ENCODE data around the gene MMP11. TPM values are rescaled to one million over a fixed set of nuclear protein-coding genes. Genes with fewer than 3 reads are reported as not detected.

Gene MMP11
- polyA plus RNA-seq, 1 donor from 2014 or later = 9.3 TPM

DNA sequence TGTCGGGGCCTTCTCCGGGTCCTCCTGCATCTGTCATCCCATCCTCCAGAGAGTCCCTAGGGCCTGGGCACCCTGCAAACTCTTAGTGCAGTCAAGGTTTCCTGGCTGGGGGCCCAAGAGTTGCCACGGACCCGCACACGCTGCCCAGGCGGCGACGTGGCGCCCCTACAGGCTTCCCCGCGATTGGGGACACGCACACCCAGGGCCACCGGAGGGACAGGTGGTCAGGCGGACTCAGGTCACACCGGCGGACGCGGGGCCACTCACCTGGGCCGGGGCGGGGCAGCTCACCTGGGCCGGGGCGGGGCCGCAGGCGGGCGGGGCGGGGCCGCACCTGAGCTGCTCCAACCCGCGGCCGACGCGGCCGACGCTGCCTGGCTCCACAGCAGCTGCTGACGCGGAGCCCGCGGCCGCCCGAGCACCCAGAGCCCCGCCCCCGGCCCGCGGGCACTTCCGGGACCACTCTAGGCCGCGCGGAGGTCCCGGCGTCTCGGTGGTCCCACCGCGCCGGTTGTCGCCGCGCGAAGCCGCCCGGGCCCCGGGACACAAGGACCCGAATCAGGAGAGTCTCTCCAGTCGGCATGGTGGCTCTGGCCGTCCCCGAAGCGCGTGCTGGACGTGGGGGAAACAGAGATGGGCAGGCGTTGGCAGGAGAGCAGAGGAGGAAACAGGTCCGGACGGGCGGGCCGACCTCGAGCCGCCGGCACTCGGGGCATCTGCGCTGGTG is 21.8 kb upstream of the MMP11 start, which contains the start of gene ZNF70:
Gene ZNF70, minus strand, starts transcription at position 399 of the 727 bp plus-strand sequence. CDS start 5,972 bp downstream, outside the sequence.
- Histone ChIP-seq H3K4me2 (ENCODE audit: low read length) (peak within 1 kb of the TSS; percentile 87), H3F3A (ENCODE audit: insufficient read depth, low read length, poor library complexity, severe bottlenecking) (no peaks in the 10 kb centered on the region), H3K27me3 (ENCODE audit: insufficient read depth, low read depth, low read length) (no peaks in the 10 kb centered on the region), H3K9me3 (ENCODE audit: low read length) (no peaks in the 10 kb centered on the region), H3K9me2 (ENCODE audit: insufficient read depth, low read length) (no peaks in the 10 kb centered on the region), H2AFZ (ENCODE audit: low read depth, low read length) (peak within 1 kb of the TSS; percentile 98), H3K4me3 (ENCODE audit: low read length) (peak within 1 kb of the TSS; percentile 88), H3K36me3 (ENCODE audit: insufficient read depth, low read length) (no peaks in the 10 kb centered on the region), H4K20me1 (ENCODE audit: insufficient read depth) (no peaks in the 10 kb centered on the region), H3K9ac (ENCODE audit: low read length) (peak within 1 kb of the TSS; percentile 90), H3K27ac (ENCODE audit: low read length) (peak within 1 kb of the TSS; percentile 77), H3K79me2 (replicated peaks; ENCODE audit: insufficient read depth, low read length) (peaks cover 6% of the 10 kb centered on the region)
- no peak for TF ChIP-seq EZH2 (IDR thresholded peaks at IDR 0.05; ENCODE audit: borderline replicate concordance, insufficient read depth, low read length, poor library complexity, severe bottlenecking)
- TF ChIP-seq MXI1 (conservative IDR thresholded peaks at IDR 0.05; ENCODE audit: poor library complexity, severe bottlenecking) = peak; percentile 76
- peak; percentile 51 for TF ChIP-seq CTCF (IDR thresholded peaks at IDR 0.05; ENCODE audit: poor library complexity, severe bottlenecking)
- peak; percentile 26 for TF ChIP-seq SMC3 (conservative IDR thresholded peaks at IDR 0.05; ENCODE audit: poor library complexity)
- peak; percentile 82 for TF ChIP-seq POLR2AphosphoS5 (IDR thresholded peaks at IDR 0.05)
- TF ChIP-seq EP300 (conservative IDR thresholded peaks at IDR 0.05; ENCODE audit: poor library complexity, severe bottlenecking) = peak; percentile 48
- TF ChIP-seq RAD21 (conservative IDR thresholded peaks at IDR 0.05) = no peak
- peak; percentile 83 for TF ChIP-seq TAF1 (IDR thresholded peaks at IDR 0.05; ENCODE audit: low read depth)
- peak; percentile 87 for TF ChIP-seq REST (IDR thresholded peaks at IDR 0.05; ENCODE audit: borderline replicate concordance)

DNA sequence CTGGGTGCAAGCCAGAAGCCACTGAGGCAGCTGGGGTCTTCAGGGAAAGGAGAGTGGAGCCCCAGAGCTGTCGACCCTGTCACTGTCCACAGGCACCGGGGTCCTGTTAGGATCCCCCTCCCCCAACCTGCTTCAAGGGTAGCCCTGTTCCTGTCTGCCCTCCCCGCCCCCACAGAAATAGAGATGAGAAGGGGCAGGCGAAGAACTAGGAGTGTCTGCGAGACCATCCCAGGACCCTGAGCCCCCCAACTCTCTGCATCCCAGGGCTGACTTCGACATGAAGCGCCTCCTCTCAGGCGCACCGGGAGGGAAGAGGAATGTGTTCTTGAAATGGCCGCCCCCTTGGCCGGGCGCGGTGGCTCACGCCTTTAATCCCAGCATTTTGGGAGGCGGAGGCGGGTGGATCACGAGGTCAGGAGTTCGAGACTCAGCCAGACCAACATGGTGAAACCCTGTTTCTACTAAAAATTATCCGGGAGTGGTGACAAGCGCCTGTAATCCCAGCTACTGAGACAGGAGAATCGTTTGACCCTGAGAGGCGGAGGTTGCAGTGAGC is 21.1 kb upstream of the MMP11 start:
- H3K27ac ChIP-seq (ENCODE audit: low read length) = peak overlapping the region; percentile 77
- no peaks in the 10 kb centered on the region for H3K27me3 ChIP-seq (ENCODE audit: insufficient read depth, low read depth, low read length)
- no peaks in the 10 kb centered on the region for H3K9me2 ChIP-seq (ENCODE audit: insufficient read depth, low read length)
- H4K20me1 ChIP-seq (ENCODE audit: insufficient read depth) = no peaks in the 10 kb centered on the region
- peak overlapping the region; percentile 76 for H3K4me2 ChIP-seq (ENCODE audit: low read length)
- peak overlapping the region; percentile 90 for H3K9ac ChIP-seq (ENCODE audit: low read length)
- H3K4me3 ChIP-seq (ENCODE audit: low read length) = peak overlapping the region; percentile 88
- H3K9me3 ChIP-seq (ENCODE audit: low read length) = no peaks in the 10 kb centered on the region
- no peaks in the 10 kb centered on the region for H3K36me3 ChIP-seq (ENCODE audit: insufficient read depth, low read length)
- peak overlapping the region; percentile 98 for H2AFZ ChIP-seq (ENCODE audit: low read depth, low read length)
- H3K79me2 ChIP-seq (replicated peaks; ENCODE audit: insufficient read depth, low read length) = peaks cover 6% of the 10 kb centered on the region
- H3F3A ChIP-seq (ENCODE audit: insufficient read depth, low read length, poor library complexity, severe bottlenecking) = no peaks in the 10 kb centered on the region
- TF ChIP-seq REST (IDR thresholded peaks at IDR 0.05; ENCODE audit: borderline replicate concordance) (no peak), EZH2 (IDR thresholded peaks at IDR 0.05; ENCODE audit: borderline replicate concordance, insufficient read depth, low read length, poor library complexity, severe bottlenecking) (no peak), TAF1 (IDR thresholded peaks at IDR 0.05; ENCODE audit: low read depth) (no peak), POLR2AphosphoS5 (IDR thresholded peaks at IDR 0.05) (no peak), SMC3 (conservative IDR thresholded peaks at IDR 0.05; ENCODE audit: poor library complexity) (no peak), EP300 (conservative IDR thresholded peaks at IDR 0.05; ENCODE audit: poor library complexity, severe bottlenecking) (peak; percentile 1), MXI1 (conservative IDR thresholded peaks at IDR 0.05; ENCODE audit: poor library complexity, severe bottlenecking) (no peak), RAD21 (conservative IDR thresholded peaks at IDR 0.05) (no peak)

All from neural cell (in vitro differentiated cells).